ENCODE results near the gene C11orf58. TPM values are rescaled to one million over a fixed set of nuclear protein-coding genes. Genes with fewer than 3 reads are reported as not detected.

Gene C11orf58
- total RNA-seq, 4 donors from 2014 or later: 136 to 163 (median 147) TPM

DNA sequence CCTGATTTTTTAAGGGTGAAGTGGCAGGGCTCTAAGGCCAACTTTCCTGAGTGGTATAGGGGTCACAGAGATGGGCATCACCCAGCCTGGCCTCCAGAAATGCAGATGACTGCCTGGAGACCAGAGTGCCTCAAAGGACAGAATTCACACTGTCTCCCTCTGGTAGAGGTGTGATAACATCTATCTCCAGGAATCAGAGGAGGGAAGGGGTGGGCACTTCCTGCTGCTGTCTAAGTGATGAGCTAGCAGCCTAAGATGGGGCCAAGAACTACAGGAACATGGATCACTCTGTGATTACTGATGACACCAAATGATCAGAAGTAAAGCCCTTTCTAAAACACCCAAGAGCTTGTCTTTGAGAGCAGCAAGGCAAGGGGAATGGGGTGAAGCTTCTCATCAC, 61.9 kb downstream of the C11orf58 start:
- DNase-seq (ENCODE audit: low spot score): no peak
- TF ChIP-seq, protein P1, sequence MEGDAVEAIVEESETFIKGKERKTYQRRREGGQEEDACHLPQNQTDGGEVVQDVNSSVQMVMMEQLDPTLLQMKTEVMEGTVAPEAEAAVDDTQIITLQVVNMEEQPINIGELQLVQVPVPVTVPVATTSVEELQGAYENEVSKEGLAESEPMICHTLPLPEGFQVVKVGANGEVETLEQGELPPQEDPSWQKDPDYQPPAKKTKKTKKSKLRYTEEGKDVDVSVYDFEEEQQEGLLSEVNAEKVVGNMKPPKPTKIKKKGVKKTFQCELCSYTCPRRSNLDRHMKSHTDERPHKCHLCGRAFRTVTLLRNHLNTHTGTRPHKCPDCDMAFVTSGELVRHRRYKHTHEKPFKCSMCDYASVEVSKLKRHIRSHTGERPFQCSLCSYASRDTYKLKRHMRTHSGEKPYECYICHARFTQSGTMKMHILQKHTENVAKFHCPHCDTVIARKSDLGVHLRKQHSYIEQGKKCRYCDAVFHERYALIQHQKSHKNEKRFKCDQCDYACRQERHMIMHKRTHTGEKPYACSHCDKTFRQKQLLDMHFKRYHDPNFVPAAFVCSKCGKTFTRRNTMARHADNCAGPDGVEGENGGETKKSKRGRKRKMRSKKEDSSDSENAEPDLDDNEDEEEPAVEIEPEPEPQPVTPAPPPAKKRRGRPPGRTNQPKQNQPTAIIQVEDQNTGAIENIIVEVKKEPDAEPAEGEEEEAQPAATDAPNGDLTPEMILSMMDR (IDR thresholded peaks at IDR 0.05): no peak
- ATAC-seq (ENCODE audit: low FRiP score): no peak

DNA sequence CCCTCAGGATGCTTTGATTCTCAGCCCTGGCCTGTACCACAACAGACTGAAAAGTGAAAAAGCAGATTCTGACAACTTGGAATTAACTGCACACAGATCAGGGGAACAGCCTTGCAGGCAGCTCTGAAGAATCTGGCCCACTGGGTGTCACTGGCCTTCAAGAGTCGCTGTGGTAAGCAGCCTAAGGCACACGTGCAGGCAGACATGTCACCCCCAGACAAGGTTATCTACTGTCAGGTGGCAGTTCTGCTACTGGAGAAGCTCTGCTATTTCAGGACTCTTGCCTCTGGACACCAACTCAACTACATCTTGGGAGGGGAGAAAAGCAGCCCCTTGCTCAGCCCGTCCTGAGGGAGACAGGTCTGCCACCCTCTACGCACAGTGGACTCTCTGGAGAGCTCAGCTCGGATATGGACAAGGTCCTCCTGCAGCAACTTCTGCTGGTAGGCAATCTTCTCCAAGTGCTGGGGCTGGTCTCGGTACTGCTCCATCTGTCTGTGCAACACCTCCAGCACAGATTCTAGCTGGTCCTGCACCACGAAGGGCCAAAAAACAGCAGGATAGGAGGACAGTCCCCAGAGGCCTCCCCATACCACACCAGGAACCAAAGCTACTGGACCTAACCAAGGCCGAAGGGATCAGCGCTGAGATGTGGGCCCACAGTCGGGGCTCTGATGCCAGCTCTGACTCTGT, 63.0 kb downstream of the C11orf58 start:
- DNase-seq (ENCODE audit: low spot score) (no peak), ATAC-seq (ENCODE audit: low FRiP score) (no peak)
- TF ChIP-seq, protein P1 (IDR thresholded peaks at IDR 0.05): no peak

DNA sequence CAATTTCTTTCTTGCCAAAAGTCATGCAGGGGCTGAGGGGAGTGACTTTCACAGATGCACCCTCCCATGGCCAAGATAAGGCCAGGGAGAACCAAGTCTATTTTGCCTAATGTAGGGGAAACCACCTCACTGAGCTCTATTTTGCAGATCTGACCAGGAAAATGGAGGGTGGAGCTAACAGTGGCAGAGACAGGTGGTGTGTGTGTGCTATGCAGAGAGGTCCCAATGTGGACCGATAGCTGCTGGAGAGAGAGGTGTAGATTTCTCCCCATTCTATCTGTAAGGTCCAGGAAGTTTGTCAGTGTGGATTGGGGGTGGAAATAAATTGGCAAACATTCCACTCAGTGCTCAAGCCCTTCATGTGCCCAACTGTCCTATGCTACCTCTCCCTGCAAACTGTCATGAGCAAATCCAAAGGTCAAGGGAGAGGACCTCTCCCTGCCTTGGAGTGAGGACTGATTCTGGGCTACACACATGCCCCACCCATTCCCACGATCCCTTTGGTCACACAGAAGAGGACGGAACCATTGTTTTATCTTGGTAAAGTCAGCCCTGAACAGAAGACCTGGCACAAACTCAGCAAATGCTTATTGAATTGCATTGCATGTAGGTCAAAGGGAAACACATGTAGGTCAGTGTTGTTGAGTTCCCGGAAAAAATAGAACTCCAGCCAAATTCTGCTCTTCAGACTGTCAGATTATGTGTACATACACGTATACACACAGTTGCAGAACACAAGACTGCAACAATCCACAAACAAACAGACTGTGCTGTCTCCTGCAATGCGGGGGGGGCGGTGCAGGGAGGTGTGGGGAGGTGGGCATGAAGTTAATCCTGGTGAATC, 65.9 kb downstream of the C11orf58 start:
- DNase-seq (ENCODE audit: low spot score): no peak
- TF ChIP-seq, protein P1 (IDR thresholded peaks at IDR 0.05): no peak
- ATAC-seq (ENCODE audit: low FRiP score): peak; percentile 60

DNA sequence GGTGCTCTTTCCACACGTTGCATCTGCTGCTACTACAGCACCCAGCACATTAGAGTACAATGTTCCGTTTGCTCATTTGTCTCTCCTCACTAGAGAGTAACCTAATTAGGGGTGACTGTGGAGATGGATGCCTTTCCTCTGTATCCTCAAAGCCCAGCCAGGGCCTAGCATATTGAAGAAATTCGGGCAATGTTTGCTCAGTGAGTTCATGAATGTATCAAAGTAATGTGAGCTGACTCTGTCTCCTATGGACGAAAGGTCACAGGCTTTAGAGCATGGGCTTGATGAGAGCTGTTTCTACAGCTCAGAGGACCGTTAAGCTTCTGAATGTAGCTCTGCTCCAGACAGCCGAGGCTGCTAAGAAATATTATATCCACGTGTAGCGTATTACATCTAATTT, 67.5 kb downstream of the C11orf58 start:
- DNase-seq (ENCODE audit: low spot score): no peak
- TF ChIP-seq, protein P1 (IDR thresholded peaks at IDR 0.05): no peak
- no peak for ATAC-seq (ENCODE audit: low FRiP score)

DNA sequence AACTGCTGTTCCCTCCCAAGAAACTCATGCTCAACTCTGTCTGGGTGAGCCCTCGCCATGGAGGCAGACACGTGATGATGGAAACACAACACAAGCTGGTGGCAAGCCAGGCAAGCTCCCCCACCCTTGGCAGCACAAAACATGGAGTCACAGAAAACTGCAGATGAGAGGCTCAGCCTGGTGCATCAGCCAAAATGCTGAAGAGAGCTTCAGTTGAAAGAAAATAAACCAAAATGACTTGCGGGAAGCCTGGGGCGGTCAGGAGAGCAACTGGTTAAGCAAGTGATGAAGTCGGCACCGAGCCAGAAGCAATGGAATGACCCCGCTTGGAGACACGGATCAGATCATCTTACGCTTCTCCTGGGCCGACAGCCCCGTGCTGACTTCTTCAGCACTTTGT, 68.3 kb downstream of the C11orf58 start:
- ATAC-seq (ENCODE audit: low FRiP score): no peak
- TF ChIP-seq, protein P1 (IDR thresholded peaks at IDR 0.05): no peak
- DNase-seq (ENCODE audit: low spot score): no peak

DNA sequence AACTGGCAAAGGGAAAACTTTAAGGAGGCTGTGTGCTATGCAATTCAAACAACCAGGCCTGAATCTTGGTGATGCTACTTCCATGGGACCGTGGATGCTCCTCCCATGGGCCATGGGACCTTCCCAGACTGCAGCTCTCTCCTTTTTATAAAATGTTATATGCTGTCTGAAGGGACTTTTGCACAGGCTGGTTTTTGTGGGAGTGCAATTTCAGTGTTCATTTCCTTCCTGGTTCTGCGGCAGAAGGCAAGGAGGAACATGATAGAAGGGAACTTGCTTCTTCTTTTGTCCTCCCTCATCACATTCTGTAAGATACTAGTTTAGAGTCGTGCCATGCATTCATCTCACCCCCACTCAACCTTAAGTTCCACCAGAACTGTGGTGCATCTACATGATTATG, 68.9 kb downstream of the C11orf58 start:
- ATAC-seq (ENCODE audit: low FRiP score) (no peak), DNase-seq (ENCODE audit: low spot score) (no peak)
- TF ChIP-seq, protein P1 (IDR thresholded peaks at IDR 0.05): no peak

Measured in omental fat pad (tissue), 4 donors.